HFF-Myc (cell line): Measurements from ENCODE around the gene GTF3C5.

Experiments used
- DNase-seq: peaks from one replicate; pipeline ENCODE4 v3.0.0-alpha.2; 2011; ENCODE audit warnings: low read depth; ENCODE audit errors: extremely low read depth
- H3K4me3 ChIP-seq: replicated peaks from 2 replicates; pipeline ENCODE4 v1.5.1; 2011; ENCODE audit warnings: low read depth, mild to moderate bottlenecking, control low read depth, low read length
- TF ChIP-seq, protein P1 (sequence below): IDR thresholded peaks from 2 replicates; pipeline ENCODE4 v1.5.1; 2012; ENCODE audit warnings: mild to moderate bottlenecking, low read depth, low read length, control low read depth; ENCODE audit errors: missing control alignments

GTF3C5 gene

DNA sequence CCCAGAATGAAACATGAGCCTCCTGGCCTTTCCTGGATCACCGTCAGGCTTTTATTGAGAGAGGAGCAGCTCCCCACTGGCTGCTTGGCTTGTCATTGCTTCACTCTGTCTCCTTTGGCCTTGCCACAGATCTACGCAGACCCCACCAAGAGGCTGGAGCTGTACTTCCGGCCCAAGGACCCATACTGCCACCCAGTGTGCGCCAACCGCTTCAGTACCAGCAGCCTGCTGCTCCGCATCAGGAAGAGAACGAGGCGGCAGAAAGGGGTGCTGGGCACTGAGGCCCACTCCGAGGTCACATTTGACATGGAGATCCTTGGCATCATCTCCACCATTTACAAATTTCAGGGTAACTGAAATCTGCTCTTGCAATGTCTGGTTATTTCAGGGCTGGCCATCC, 11.2 kb downstream of the GTF3C5 start:
- no peak overlapping the region for H3K4me3 ChIP-seq
- TF ChIP-seq, protein P1, sequence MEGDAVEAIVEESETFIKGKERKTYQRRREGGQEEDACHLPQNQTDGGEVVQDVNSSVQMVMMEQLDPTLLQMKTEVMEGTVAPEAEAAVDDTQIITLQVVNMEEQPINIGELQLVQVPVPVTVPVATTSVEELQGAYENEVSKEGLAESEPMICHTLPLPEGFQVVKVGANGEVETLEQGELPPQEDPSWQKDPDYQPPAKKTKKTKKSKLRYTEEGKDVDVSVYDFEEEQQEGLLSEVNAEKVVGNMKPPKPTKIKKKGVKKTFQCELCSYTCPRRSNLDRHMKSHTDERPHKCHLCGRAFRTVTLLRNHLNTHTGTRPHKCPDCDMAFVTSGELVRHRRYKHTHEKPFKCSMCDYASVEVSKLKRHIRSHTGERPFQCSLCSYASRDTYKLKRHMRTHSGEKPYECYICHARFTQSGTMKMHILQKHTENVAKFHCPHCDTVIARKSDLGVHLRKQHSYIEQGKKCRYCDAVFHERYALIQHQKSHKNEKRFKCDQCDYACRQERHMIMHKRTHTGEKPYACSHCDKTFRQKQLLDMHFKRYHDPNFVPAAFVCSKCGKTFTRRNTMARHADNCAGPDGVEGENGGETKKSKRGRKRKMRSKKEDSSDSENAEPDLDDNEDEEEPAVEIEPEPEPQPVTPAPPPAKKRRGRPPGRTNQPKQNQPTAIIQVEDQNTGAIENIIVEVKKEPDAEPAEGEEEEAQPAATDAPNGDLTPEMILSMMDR: no peak
- no peak for DNase-seq

DNA sequence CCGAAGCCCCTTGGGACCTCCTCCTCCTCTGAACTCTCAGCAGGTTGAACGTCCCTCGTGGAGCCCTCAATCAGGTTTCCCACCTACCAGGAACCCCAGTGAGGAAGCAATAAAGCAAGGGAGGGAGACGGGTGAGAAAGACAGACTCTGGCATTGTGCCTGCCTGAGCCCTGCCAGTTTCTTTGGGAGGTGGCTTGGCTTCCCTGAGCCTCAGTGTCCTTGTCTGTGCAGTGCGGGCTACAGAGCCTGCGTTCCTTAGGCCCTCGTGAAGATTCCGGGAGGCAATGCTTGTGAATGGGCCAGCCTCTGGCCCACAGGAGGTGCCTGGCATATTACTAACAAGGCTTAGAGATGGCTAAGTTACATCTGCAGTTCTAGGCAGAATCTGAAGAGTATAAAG, 11.9 kb downstream of the GTF3C5 start:
- TF ChIP-seq, protein P1: no peak

DNA sequence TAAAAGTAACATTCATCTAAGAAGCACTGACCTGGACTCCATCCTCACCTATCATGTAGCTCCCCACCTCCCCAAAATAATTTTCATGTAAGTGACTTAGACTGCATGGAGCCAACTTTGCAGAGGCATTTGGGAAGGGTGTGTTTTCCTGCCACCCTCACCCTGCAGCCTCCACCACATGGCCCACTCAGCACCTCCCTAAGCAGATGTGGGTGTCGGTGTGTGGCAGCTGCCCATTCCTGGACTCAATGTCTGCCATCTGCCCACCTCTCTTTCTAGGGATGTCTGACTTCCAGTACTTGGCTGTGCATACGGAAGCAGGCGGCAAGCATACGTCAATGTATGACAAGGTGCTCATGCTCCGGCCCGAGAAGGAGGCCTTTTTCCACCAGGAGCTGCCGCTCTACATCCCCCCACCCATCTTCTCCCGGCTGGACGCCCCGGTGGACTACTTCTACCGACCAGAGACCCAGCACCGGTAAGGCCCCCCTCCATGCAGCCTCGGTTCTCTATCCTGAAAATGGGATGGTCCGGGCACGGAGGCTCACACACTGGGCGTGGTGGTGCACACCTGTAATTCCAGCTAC, 12.7 kb downstream of the GTF3C5 start:
- DNase-seq: no peak
- TF ChIP-seq, protein P1: no peak
- no peak overlapping the region for H3K4me3 ChIP-seq

More for the DNA sequence above, 11.9 kb downstream of the GTF3C5 start:
- H3K4me3 ChIP-seq: no peak overlapping the region
- no peak for DNase-seq

DNA sequence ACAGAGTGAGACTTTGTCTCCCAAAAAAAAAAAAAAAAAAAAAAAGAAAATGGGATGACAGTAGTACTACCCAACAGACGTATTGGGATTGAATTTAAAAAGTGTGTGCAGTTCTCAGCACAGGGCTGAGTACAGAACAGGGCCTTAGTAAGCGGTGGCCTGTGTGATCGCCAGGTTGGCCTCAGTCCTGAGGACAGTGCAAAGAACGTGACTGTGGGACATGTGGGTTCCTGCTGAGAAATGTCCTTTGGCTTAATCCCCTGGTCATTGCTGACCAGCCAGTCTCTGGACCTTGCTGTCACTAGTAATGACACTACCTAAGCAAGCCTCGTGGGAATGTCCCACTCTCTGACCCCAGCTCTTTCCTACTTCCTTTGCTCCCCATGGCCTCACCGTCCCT, 13.3 kb downstream of the GTF3C5 start:
- H3K4me3 ChIP-seq: no peak overlapping the region
- DNase-seq: no peak
- TF ChIP-seq, protein P1: no peak

DNA sequence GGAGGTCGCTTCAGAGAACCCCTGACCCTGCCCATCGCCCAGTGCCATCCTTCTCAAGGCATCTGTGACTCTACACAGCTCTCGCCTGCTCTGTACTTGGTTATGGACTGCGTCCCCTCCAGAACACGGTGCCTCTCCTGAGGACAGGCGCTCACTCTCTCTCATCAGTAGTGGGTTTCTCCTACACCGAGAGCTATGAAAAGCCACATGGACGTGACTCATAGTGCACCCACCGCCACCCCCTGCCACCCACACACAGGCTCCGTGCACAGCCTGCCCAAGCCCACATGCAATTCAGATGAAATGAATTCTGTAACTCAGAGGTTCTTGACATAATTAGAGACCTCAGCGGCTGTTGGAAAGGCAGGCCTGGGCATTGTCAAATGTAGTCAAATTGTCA, 13.9 kb downstream of the GTF3C5 start:
- no peak overlapping the region for H3K4me3 ChIP-seq
- DNase-seq: no peak
- TF ChIP-seq, protein P1: no peak

DNA sequence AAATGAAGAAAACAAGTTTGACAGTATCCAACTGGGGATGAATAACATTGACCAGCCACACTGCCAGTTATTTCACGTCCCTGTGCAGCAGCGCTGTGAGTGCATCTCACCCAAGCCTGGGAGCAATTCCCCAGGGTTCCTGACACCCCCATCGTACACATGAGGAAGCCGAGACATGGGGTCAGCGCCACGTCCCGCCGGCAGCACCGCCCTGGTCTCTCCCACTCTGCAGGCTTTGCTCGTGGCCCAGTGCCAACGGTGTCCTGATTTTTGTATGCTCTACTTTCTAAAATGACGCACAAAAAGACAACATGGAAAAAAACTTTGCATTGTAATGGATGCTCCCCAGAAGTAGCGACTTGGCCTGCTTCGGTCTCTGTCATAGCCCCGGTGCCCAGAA, 14.3 kb downstream of the GTF3C5 start:
- no peak overlapping the region for H3K4me3 ChIP-seq
- no peak for DNase-seq
- TF ChIP-seq, protein P1: no peak
